H54 (cell line): Measurements from ENCODE around the gene SLC12A9.

Source experiments
- DNase-seq: peaks from one replicate; pipeline ENCODE4 v3.0.0; 2011; ENCODE audit warnings: low spot score, mixed read lengths; ENCODE audit not compliant: insufficient read length
- FAIRE-seq: peaks from 3 replicates; lab custom pipeline; 2011; peaks lifted over from hg19 to GRCh38; lab: Jason Lieb, UNC
- POLR2A ChIP-seq: IDR thresholded peaks from 2 replicates; pipeline ENCODE4 v1.6.1; 2011; ENCODE audit warnings: low read depth, mild to moderate bottlenecking, low read length

The SLC12A9 gene

GRCh38 chr7:100863406-100863950, 11.0 kb downstream of the SLC12A9 start:
- no peak for TF ChIP-seq POLR2A
- DNase-seq (no peak), FAIRE-seq (no peak)

GRCh38 chr7:100864263-100864845, 11.8 kb downstream of the SLC12A9 start:
- DNase-seq (no peak), FAIRE-seq (no peak)
- TF ChIP-seq POLR2A = no peak

DNA sequence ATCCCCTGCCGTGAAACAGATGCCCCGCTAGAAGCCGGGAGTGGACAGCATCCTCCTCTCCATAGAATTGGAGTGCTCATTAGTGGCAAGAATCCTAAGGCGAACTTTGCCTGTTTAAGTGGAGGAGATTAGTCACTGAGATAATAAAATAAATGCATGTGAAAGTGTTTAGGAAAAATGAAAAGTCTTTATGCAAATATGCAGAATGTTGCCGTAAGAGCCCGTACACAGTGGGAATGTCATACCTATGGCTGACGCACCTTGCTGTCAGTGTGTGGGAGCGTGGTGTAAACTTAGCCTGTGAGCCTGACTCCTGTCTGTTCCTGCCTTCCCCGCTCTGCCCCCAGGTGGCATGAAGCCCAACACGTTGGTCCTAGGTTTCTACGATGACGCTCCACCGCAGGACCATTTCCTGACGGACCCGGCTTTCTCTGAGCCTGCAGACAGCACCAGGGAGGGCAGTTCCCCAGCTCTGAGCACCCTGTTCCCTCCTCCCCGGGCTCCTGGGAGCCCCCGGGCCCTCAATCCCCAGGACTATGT, 12.9 kb downstream of the SLC12A9 start:
- DNase-seq = peak; percentile 82
- TF ChIP-seq POLR2A = no peak
- FAIRE-seq = no peak

DNA sequence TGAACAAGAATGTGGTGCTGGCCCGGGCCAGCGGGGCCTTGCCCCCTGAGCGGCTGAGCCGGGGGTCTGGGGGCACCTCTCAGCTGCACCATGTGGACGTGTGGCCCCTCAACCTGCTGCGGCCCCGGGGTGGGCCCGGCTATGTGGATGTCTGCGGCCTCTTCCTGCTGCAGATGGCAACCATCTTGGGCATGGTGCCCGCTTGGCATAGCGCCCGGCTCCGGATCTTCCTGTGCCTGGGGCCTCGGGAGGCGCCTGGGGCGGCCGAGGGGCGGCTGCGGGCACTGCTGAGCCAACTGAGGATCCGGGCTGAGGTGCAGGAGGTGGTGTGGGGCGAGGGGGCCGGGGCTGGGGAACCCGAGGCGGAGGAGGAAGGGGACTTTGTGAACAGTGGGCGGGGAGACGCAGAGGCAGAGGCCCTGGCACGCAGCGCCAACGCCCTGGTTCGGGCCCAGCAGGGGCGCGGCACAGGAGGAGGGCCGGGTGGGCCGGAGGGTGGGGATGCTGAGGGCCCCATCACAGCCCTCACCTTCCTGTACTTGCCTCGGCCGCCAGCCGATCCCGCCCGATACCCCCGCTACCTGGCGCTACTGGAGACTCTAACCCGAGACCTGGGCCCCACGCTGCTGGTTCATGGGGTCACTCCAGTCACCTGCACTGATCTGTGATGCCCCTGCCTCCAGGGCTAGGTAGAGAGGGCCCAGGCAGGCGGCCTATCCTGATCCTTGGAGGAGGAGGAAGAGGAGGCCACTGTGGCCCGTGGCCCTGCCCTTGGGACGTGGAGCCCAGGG, 13.6 kb downstream of the SLC12A9 start:
- TF ChIP-seq POLR2A = 0 out of 2 replicates have a peak, but pooled peaks have one; percentile 36
- no peak for FAIRE-seq
- peak; percentile 82 for DNase-seq

DNA sequence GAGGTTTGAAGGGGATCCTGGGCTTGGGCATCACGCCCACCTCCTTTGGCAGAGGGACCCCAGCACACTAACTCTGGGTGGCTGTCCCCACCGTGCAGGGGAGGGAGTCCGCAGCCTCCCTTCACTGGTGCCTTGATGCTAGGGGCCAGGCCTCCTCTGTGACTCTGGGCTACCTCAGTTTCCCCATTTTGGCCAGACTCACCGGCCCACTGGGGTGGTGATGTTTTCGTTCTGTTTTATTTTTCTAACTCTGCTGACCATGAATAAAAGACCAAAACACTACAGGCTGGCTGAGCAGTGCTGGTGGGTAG, 14.2 kb downstream of the SLC12A9 start:
- no peak for FAIRE-seq

GRCh38 chr7:100867040-100867775, 14.7 kb downstream of the SLC12A9 start, which contains the start of gene TRIP6:
Gene TRIP6, plus strand, starts transcription at chr7:100867387. Its CDS starts 111 bp downstream, at chr7:100867498.
- FAIRE-seq (no peak), DNase-seq (peak; percentile 95)
- peak; percentile 14; the same call in 1 of the 2 replicates for TF ChIP-seq POLR2A

More for the DNA sequence above, 14.2 kb downstream of the SLC12A9 start:
- no peak for DNase-seq
- TF ChIP-seq POLR2A = 0 out of 2 replicates have a peak, but pooled peaks have one; percentile 3

GRCh38 chr7:100867776-100868485, 15.4 kb downstream of the SLC12A9 start:
- no peak for FAIRE-seq

GRCh38 chr7:100873599-100874299, 21.2 kb downstream of the SLC12A9 start:
- TF ChIP-seq POLR2A = no peak
- FAIRE-seq = no peak

More at GRCh38 chr7:100867776-100868485, 15.4 kb downstream of the SLC12A9 start:
- no peak for DNase-seq
- no peak for TF ChIP-seq POLR2A

GRCh38 chr7:100874300-100874576, 21.7 kb downstream of the SLC12A9 start:
- DNase-seq (no peak), FAIRE-seq (no peak)

More at GRCh38 chr7:100873599-100874299, 21.2 kb downstream of the SLC12A9 start:
- no peak for DNase-seq

DNA sequence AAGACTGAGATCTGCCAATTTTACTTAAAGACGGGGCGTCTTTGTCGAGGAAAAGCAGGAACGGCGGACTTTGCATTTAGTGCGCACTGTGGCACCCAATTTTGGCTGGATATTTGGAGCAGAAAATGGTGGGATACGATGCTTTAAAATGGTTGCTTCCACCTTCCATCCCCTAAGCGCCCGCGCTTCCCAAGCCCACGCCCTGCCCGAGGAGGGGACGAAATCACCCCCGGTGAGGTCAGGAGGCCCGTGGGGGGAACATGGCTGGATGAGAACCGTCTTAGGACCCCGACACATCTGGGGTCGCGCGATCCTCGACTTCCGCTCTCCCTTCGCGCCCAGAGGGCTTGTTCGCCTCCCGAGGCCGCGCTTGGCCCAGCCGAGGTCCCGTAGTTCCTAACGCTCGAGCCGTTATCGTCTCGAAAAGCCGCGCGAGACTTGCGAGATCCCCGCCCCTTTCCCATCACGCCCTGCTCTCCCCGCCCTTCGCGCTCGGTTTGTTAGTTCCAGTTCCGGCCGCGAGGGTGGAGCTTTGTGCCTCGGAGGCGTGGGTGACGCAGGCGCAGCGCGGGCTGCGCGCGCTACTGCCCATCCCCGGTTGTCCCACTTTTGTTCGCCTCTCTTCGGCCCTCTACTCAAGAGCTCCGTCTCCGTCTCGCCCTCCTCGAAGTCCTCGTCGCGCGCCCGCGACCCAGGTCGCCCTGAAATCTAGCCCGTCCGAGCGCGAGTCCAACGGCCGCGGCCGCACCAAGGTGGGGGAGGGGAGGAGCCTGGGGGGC, 22.3 kb downstream of the SLC12A9 start, which contains the start of gene SRRT:
Gene SRRT, plus strand, starts transcription at position 527 of the 779 bp plus-strand sequence. CDS start 488 bp downstream, outside the sequence.
- FAIRE-seq = no peak
- TF ChIP-seq POLR2A = peak; percentile 84
- DNase-seq = peak; percentile 86

More at GRCh38 chr7:100874300-100874576, 21.7 kb downstream of the SLC12A9 start:
- TF ChIP-seq POLR2A = no peak

GRCh38 chr7:100875356-100875751, 22.8 kb downstream of the SLC12A9 start:
- no peak for TF ChIP-seq POLR2A
- FAIRE-seq (no peak), DNase-seq (no peak)

DNA sequence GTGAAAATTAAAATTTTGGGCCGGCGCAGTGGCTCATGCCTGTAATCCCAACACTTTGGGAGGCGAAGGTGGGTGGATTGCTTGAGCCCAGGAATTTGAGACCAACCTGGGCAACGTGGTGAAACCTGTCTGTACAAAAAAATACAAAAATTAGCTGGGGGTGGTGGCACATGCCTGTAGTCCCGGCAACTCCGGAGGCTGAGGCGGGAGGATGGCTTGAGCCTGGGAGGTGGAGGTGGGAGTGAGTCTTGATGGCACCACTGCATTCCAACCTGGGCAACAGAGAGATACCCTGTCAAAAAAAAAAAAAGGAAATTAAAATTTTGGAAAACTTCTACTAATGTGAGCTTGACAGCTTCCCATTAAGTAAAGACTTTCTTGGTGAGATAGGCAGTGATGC, 25.5 kb downstream of the SLC12A9 start:
- FAIRE-seq = no peak
- TF ChIP-seq POLR2A = no peak

More for the DNA sequence above, 25.5 kb downstream of the SLC12A9 start:
- no peak for DNase-seq
